ENCODE measurements around the gene FGD6.
"Not testable (repeated sequence)": the region's sequence is repeated elsewhere in the genome, so short reads cannot be mapped to it uniquely, and the experiment has no call there.

Gene FGD6

DNA sequence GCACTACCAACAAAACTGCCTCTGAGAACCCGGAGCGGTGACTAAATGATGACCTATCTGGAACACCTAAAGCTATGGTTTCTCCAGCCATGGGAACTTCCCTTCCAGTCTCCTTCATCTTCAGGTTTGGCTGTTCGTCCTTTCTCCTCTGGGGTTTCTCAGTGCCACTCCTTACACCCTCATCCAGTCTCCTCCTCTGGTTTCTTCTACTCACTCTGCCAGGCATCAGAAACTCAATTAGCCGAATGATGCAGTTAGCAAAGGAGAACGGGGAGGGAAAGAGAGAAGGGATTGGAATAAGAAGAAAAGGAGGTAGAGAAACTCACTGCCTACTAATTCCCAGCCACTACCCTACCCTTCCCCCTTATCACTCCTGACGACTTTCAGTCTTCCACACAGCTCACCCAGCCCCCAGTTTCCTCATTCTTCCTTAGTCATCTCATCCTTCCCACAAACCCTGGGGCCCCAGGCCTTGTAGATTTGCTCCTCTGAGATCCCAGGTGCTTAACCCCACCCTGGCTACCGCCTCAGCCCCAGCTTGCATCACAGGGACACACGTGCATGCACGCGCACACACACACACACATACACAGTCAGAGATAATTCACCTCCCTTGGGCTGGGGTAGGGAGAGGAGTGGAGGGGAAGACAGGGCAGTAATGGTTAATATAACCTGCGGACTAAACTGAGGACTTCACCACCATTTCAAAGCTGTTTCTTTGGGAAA is 13.0 kb downstream of the FGD6 start:
- DNase-seq = no peak

DNA sequence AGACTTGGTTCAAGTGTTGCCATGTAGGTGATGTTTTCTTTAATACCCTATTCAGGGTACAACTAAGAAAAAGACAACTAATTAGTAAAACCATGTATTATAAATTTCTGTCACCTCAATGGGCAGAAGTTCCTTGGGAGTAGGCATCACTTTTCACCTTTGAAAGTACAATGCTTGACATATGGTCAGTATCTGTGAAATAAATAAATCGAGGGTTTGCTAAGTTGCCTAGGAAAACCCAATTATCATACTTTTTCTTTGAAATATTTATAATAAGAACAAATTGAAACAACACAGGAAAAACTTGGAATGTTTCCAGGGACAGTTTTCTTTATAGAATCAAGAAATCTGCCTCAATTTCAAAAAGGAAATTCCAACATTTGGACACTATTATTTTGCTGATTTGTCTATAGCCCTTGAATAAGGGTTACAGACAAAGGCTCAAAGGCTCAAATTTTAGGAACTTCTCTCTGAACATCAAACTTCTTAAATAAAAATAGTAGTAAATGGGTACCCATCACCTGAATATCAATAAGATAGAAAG is 13.7 kb downstream of the FGD6 start:
- DNase-seq = peak in 1 of 2 experiments; percentile 20

DNA sequence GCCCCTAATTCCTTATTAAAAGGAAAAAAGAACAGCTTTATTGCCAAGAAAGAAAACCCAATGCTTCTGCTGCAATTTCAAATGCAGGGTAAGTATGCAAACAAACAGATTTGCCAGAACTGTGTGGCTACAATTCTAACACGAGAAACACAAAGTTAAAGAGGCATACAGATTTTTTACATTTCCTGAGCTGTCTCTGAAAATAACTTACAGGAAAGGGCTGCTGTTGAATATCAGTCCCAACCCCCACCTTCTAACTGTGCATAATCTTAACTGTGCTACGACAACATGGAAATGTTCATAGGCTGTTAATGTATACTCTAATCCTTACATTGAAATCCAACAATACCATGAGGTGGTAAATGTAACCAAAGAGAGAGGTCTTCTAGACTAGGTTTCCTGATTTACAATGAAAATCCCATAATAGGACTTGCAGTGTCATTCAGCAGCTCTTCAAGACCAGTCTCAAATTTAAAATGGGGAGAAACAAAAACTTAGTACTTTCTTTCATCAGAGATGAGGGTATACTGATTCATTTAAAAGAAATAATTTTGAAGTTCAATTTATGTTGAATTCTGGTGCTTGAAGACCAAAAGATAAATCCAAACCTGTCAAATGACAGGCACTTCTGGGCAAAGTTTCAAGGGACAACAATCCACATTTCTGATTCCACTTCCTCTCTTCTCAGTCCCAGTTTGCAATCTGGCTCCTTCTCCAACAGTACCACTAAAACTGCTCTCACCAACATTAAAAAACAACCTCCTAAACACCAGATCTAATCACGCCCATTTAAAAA is 14.4 kb downstream of the FGD6 start:
- peak in 1 of 2 experiments; percentile 26 for DNase-seq

DNA sequence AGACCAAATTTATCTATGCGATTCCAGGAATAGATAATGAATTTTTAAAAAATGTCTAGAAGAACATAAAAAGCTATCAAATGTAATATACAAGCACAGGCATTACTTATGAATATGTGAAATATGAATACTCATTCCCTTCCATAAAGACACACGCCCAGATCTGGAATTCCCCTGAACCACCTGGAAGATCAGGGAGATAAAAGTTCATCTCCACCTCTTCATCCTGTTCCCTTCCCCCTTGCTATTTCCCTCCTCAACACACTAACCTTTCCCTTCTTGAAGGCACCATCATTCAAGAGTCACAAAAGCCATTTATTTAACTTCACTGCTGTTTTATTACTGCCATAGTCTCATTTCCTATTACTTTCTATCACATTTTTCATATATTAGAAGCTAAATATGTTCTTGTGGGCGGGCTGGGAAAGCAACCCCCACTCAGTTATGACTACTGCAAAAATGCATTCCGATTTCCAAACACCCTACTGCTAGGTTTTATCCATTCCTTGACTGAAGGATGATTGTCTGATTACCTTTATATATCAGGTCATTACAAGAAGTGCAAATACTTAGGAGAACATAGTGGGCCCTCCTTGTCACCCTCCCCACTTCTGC is 16.1 kb downstream of the FGD6 start:
- no peak for DNase-seq

DNA sequence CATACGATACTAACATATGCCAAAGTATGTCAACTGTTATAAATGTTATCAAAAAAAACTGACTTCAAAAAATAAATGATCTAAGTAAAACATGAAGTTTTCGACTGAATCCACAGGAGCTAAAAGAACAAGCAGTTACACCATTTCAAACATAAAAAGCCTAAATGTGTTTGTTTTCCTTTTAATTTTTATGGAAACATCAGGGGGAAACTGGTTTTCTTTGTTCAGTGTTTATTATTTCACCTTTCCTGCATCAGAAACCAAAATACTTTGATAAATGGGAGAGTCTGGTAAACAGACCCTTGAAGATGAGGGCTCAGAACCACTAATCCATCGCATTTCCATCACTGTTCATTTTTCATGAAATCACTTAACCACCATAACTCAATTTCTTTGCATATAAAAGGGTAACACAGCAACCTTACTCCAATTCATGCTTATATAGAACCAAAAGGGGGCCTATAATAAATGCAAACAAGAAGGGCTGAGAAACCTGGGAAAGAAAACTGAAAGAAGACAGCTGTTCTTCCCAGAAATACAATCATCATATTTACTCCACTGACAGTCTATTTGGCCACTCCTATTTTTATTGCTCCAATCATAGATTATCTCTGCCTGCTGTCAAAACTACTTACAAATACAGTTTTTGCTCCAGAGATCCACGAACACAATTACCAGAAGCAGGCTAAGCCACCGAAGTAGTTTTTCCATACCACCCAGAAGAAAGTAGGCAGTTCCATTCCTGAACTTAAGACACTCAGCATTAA is 17.0 kb downstream of the FGD6 start:
- no peak for DNase-seq

DNA sequence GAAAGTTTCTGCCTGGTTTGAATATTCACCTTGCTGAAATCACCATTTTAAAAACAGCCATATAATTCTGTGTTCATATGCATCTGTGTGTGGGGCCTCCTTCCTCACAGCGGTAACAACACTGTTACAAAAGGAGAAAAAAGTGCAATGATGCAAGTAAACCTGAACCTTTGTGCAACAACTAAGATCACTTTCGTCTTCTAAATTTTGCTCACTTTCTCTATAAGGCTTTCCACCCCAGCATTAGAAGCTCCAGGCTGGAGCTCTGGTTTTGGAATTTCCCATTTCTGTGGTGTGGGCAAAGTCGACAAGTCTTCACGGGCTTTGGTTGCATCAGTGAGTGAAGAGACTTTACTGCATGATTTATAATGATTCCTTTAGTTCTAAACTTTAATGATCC is 18.4 kb downstream of the FGD6 start:
- no peak for DNase-seq

DNA sequence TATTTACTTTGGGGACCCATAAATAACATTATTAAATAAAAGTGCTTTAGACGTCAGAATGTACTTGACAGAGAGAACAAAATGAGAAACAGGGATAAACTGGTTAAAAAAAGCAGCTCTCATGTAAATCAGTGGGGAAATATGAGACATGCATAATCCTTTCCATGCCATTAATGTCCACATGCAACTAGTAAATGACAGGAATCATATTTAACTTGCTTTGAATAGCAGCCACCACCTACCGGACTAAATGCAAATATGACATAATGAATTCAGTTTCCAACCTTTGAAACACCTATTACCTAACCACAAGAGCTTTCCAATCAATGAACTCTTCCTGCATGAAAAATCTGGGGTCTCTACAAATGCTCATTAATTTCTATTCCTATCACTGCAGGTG is 19.6 kb downstream of the FGD6 start:
- DNase-seq = no peak

DNA sequence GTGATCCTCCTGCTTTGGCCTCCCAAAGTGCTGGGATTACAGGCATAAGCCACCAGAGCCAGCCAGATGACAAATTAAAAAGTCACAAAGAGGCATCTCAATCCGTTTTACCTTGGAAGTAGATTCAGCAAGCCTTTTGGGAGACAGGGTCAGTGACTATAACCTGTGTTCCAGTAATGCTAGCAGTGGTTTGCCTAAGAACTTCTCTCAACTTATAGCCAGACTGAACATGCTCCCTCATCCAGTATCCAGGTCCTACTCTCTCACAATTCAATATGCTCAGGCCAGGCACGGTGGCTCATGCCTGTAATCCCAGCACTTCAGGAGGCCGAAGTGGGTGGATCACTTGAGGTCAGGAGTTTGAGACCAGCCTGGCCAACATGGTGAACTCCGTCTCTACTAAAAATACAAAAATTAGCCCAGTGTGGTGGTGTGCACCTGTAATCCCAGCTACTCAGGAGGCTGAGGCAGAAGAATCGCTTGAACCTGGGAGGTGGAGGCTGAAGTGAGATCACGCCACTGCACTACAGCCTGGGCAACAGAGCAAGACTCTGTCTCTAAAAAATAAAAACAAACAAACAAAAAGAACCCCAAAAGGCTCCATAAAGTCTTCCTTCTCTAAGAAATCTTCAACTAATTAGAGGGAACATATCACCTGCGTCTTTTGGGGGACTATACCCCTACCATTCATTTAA is 20.2 kb downstream of the FGD6 start:
- not testable (repeated sequence) for DNase-seq

DNA sequence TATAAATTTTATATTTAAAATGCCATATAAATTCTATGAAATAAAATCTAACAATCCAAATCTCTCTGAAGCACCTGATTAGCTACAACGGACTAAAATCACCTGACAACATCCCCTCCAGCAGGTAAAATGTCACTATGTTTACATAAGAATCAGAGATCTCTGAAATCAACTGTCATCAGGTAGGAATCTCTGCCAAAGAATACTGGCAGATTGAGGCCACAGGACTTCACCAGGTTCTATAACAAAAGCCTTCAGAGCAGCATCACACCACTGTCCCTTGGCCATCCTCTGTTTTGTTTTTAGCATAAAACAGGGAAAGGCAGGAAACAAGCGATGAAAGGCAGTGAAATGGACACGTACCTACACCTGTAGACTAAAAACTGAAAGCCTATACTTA is 22.1 kb downstream of the FGD6 start:
- no peak for DNase-seq

DNA sequence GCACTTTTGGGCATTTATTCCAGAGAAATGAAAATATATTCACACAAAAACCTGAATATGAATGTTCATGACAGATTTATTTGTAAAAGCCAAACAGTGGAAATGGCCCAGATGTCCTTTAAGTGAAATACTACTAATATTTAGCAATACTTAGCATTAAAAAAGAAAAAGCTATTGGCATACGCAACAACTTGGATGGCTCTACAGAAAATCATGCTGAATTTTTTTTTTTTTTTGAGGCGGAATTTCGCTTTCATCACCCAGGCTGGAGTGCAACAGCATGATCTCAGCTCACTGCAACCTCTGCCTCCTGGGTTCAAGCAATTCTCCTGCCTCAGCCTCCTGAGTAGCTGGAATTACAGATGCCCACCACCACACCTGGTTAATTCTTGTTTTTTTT is 24.1 kb downstream of the FGD6 start:
- no peak for DNase-seq

DNA sequence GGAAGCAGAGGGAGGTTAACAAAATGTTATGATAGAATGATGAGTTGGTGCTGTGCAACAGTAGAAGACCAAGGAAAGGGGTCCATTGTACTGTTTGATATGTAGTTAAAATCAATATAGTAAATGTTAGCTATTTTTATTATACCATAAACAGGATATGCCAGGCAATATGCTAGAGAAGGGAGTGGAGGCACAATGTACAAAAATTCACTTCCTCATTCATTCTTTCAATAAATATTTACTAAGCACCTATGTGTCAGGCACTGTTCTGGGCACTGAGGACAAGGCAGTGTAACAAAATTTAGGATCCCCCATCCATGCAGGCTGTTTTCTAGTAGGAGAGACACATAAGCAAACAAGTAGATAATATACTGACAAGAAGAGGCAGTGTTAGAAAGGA is 25.0 kb downstream of the FGD6 start:
- DNase-seq = no peak

DNA sequence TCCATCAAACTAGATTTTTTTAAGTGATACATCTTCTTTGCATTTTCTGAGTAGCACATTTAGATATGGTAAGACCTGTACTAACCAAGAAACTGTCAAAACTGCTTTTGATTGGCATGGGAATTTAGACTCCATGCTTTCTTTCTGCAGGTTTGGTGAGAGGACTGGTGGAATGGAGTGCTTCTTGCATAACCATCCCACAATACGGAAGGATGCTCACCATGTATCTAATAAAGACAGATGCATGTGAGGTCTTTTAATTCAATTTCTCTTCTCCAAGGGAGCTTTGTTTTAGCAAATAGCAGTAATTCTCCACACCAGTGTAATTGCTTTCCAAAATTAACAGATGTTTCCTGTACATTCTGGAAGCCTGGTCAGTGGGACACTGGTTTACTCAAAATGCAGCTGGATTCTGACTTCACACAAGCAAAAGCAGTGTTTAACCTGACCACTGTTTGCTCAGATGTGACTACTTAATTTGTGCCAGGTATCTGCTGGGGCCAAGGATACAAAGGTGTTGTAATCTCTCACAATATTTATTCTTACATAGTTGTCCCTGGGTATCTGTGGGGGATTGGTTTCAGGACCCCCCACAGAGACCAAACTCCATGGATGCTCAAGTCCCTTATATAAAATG is 26.1 kb downstream of the FGD6 start:
- DNase-seq = no peak

DNA sequence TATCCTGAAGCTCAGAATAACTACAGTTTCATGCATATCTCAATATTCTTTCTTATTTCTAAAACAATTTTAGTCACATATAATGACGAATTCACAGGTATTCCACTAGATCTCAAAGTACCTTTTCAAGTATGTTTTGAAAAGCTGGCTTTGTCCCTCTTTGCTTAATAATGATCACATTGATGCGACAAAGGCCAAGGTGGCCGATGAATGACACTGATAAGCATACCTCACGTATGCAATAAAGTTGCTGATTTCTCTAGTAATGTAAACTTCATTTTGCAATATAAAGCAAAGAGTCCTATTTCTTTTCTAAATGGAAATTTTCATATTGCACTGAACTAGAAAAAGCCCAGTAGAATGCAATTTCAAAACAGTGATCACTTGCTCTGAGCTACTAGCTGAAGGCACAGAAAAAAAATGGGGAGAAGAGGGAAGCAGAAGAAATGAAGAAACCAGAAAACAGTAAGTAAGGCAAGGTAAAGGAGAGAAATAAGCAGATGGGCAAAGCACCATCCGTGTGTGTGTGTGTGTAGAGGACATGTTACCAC is 29.3 kb downstream of the FGD6 start:
- no peak for DNase-seq

DNA sequence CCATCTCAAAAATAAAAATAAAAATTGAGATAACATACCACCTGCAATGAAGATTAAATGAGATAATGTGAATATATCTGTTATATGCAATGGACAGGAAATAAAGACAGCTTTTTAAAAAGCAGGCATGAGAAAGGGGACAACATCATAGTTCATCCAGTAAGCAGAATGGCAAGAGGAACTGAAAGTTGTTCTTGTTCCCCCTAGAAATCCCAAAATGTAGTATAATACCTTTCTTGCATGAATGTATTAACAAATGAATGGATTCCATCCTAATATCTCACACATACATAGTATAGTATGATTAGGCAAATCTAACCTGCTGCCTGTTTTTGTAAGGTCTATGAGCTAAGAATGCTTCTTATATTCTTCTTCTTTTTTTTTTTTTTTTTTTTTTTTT is 31.4 kb downstream of the FGD6 start:
- no peak for DNase-seq

DNA sequence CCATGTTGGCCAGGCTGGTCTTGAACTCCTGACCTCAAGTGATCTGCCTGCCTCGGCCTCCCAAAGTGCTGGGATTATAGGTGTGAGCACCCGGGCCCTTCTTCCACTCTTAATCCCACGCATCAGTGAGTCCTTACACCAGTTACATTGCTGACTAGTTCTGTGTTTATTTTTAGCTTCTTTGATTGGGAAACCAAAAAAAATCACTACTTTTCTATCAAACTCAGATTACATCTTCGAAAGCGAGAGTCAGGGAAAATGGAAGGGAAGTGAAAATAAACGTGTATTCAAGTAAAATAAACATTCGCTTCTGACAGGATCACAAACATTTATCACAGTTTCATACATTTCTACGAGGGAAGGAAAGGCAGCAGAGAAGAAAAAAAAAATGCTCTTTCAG is 32.2 kb downstream of the FGD6 start:
- no peak for DNase-seq

DNA sequence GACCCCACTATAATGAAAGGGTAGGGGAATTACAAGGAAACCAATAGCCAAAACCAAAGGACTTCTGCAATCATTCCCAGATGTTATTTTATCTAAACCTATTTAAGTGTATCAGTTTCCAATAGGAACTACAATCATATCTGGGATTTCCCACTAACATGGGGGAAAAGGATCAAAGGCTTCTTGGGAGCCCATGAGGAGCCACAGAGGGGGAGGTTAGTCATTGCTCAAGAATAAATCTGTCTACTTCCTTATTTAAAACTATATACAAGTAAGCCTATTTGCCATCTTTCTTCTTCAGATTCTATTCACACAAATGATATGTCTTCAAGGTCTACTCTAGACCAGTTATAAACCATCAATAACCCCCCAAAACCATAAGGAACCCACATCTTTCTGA is 33.1 kb downstream of the FGD6 start:
- no peak for DNase-seq

DNA sequence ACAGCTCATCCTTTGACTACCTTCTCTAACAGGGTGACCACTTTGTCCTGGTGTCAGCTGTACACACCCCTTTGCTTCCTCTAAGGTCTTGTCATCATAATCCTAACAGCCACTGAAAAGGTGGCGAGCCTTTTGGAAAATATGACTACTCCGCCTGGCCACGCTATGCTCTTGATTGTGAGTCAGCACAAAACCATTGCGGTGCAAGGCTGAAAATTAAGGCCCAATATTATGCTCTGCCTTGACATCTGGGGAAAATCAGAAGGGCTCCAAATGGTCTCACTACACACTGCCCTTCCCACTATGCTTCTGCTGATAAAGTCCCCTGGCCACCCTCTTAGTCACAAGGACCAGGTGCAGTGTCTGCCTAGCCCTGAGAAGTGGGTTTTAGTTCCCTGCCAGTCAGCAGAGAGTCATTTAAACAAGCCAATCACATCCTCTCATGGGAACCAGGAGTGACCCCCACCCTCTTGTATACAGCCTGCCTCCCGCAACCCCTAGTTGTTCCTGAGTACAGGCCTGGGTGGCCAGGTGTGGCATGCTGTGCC is 34.3 kb downstream of the FGD6 start:
- DNase-seq = no peak

DNA sequence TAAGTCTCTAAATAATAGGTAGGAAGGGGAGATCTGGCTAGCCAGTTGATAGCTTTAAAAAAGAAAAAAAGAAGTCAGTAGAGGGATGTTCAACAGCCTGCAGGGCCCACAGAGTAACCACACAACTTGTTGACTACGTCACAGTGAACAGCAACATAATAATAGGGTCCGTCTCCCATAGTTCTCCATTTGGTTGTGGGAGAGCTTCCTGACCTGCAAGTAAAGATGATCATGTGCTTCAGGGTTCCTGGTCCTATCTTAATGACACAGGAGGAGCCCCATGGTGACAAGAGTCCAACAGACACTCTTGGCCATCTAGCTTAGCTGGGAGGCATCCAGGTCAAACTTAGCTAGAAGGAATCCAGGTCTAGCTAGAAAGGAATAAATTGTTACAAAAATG is 36.2 kb downstream of the FGD6 start:
- no peak for DNase-seq

DNA sequence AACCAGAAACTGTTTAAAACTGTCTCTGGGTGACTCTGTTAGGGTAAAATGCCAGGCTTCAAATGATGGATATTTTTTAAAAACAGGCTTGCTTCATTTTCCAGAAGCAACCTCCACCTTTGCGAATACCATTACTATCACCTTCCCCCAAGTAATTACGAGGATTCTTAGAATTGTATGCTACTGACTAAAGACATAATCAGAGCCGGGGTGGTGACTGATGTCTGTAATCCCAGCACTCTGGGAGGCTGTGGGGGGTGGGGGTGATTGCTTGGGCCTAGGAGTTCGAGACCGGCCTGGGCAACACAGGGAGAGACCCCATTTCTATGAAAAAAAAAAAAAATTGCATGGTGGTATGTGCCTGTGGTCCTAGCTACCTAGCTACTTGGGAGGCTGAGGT is 38.3 kb downstream of the FGD6 start:
- DNase-seq = no peak

DNA sequence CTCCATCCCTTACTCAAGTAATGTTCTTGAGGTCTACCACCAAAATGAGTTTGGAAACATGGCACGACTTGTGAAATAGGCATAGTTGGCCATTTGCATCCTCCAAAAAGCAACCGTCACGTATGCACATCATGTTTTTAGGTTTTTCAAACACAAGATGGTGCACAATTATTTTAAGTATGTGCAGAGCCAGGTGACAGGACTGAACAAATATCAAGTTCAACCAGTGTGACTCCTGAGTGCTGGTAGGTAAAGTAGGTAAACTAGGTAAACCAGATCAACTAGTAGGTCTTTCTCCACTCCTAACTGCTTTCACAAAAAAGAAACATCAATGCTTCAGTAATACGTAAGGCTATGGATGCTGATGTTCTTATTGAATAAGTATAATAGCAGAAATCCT is 39.1 kb downstream of the FGD6 start:
- DNase-seq = no peak

DNA sequence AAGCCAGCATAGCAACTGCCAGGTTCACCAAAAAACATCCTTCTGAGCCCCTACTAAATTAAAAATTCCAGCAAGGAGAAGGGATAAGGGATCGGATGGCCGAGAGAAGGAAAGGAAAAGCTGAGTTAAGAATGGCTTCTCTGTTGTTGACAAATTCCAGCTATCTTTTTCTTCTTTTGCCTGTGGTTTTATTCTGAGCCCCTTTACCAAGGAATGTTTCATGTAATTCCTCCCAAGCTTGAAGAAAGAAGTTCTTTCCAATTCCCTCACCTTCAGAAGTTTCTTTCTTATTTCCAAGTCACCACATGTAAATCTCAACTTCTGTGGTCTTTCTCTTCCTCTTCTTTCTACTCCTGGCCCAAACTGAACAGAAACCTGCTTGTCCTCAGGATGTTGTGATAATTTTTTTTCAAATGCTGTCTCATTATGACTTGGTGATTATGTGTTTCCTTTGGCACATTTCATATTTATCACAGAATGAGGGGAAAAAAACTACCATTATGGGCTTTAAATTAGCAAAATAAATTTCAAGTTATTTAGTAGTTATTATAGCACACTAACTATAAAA is 40.0 kb downstream of the FGD6 start:
- no peak for DNase-seq

Data from NCI-H446 (cell line).